ENCODE data around the gene ANO6.

DNA sequence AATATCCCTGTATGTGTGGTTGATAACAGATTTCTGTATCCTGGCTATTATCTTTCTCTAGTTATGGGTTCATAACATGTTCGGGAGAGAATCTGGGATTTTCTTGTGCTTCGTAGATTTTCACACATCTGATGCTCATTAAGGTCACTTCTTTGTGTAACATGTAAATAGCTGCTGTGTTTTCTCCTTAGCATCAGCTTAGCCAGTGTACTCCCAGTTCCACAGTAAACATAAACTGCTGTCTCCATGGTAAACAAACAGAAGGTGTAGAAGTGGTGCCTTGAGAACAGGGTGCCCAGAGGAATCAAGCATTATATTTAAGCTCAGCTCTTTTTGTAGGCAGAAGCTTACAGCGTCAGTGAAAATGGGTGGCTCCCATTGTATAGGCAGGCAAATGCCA lies 88.0 kb downstream of the ANO6 start:
- TF ChIP-seq POLR2A (IDR thresholded peaks at IDR 0.05; ENCODE audit: low read depth, low read length) (no peak), TAF1 (IDR thresholded peaks at IDR 0.05; ENCODE audit: low read depth, low read length) (no peak), SPI1 (IDR thresholded peaks at IDR 0.05; ENCODE audit: low read depth, low read length) (no peak), POLR2AphosphoS5 (IDR thresholded peaks at IDR 0.05; ENCODE audit: low read depth, low read length) (no peak), POU2F2 (IDR thresholded peaks at IDR 0.05; ENCODE audit: low read depth, low read length) (no peak), PAX5 (IDR thresholded peaks at IDR 0.05; ENCODE audit: insufficient read depth, low read length, severe bottlenecking) (no peak)

Measured in GM12891 (cell line).